LoVo (cell line): ENCODE data around the gene ROBO3.

Source experiments
- DNase-seq: peaks from one replicate; pipeline ENCODE4 v3.0.0-alpha.2; 2016; ENCODE audit warnings: low spot score

The ROBO3 gene

GRCh38 chr11:124846070-124846673 is 19.1 kb upstream of the ROBO3 start:
- no peak for DNase-seq

GRCh38 chr11:124859171-124859570 is 6.1 kb upstream of the ROBO3 start:
- no peak for DNase-seq

DNA sequence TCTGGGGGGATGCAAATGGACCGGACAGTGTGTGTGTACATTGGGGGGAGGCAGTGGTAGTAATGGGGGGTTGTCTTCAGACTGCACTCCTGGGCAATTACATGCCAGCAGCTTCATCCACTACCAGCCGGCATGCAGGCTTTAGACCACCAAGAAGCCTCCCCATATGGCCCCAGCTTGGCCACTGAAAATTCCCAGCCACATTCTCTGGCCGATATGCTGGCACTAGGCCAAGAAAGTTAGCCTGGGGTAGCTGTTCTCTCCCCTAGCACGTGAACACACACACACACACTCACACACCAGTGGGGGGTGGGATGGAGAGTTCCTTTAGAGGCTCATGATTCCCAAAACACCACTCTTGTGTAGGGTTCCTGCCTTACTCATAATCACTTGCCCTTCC is 3.6 kb upstream of the ROBO3 start:
- DNase-seq = no peak

DNA sequence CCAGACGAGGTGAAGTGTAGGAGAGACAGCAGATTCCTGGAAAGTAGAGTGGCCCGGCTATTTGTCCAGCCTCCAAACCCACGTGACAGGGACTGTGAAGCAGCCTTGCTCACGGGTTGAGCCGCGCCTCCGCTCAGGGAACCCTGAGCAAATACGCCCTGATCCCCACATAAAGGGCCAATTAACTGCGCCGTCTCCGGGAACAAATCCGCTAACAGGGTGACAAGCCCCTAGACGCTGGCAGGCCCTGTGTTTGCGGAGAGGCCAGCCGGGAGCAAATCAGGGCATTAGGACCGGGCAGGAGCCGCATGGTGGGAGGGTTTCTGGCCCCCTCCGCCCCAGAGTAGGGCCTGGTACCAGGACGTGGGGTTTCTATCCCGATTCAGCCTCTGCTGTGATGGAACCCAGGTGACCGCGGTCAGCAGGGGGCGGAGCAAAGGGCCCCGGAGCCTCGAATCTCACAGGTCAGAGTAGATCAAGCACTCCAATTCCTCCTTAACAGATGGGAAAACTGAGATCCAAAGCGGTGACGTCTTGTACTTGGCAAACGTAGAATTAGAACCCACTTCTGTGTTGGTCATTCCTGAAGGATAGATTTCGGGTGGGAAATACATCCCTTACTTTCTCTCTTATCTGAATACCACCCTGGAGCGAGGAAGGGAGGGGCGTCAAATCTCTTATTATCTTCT is 2.0 kb upstream of the ROBO3 start:
- peak; percentile 10 for DNase-seq

DNA sequence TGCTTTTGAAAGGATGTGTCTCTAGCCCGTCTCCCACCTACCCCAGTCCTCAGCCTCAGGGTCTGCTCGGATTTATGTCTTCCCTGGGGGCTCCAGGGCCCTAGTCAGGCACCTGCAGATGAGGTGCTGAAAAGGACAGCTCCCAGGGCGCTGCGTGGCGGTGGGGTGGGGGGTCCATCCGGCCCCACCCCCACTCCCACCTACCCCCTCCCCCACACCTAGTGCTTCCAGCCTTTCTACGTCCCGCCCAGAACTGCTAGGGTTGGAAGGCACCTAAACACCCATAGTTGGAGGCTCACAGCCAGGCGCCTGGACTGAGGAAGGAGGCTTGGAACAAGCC is 1.4 kb upstream of the ROBO3 start:
- no peak for DNase-seq

DNA sequence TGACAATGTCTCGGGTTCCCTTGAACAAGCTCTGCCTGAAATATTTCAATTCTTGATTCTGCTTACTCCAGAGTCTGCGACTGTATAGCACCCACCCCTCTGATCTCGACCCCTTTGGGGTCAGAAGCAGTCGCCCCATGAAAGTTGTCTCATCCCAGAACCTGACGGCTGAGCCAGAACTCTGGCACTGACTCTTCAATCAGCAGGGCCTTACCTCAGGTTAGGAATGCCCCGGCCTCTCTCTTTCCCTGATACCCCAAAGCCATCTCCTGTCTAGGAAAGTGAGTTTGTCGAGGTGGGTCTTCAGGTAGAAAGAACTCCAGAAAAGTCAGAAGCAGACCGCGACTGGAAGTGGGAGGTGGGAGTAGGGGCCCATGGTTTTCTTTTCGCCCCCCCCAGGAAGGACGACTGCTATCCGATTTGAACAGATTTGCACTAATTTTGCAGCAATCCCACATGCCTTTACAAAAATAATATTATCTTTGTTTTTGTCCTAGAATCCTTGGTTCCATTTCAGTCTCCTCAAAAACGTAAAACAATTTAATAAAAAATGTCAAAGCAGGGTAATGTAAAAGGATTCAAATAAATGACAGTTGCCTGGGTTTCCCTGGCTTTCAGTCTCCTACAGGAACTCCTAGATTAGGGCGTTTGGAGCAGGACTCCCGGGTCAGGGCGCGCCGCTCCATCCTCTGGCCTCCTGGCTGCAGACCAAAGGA is 898 bp upstream of the ROBO3 start:
- no peak for DNase-seq

DNA sequence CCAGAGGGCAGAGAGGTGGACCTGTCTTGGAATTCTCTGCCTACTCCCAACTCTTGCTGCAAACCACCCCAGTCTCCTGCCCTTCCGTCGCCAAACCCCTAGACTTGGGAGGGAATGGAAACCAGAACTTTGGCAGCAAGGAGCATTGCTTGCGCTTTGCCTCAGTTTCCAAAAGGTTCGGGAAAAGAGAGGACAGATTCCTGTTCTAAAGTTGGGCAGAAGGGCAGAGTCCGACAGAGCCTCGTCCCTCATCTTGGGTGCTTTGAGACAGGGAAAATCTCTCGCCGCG is 396 bp upstream of the ROBO3 start:
- no peak for DNase-seq

DNA sequence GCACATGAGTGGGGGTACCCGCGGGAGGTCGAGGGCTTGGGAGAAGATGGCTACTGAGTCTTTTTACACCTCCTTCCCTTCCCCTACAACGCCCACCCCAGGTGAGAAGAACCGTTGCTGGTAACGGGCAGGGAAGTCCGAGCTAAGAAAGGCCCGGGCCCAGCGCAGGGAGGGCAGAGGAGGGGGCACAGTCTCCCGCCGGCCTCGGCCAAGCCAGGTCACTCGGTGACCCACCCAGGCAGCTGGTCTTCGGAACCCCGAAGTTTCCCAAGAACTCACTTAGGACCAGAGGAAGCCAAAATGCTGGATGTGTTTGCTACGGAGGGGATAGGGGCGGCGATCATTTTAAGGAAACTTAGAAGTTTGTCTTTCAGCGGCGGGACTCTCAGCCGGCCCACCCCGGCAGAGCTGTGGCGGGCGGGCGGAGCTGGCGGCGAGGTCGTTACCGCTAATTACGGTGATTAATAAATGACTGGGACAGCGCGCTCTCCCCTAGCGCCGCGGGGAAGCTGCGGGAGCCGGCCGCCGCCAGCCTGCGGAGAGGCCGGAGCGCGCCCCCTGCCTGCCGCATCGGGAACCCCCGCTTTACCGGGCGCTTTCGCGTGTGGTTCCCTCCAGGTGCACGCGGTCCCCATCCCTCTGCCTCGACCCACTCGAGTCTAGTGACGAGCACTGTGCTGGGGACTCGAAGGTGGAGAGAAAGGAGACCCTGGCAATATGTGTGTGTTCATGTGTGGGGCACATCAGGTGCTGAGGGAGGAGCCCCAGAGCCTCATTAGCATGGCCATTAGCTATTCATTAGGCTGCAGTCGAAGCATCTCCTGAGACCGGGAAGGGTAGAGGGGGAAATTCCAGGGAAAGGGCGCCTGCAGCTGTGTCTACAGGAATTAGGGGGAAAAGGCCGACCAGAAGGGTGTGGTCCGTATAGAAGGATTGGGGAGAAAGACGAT is 945 bp downstream of the ROBO3 start:
- DNase-seq = peak; percentile 36

DNA sequence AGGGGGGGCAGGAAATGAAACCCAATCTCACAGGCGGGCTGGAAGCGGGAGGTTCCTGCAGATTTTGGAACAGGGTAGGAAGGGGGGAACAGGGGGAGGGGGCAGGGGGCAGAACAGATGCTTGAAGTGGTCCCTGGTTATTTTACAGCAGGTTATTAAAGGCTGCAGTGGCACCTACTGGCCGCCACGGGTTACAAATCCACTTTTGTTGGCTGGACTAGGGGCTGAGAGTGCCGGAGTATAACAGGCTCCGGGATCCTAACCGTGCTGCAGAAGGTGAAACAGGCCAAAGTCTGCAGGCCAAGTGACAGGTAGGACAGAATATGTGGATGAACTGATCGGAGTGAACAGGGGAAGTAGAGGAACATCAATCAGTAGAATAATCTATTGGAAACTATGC is 2.5 kb downstream of the ROBO3 start:
- no peak for DNase-seq

GRCh38 chr11:124868331-124869274 is 3.4 kb downstream of the ROBO3 start:
- DNase-seq = no peak

DNA sequence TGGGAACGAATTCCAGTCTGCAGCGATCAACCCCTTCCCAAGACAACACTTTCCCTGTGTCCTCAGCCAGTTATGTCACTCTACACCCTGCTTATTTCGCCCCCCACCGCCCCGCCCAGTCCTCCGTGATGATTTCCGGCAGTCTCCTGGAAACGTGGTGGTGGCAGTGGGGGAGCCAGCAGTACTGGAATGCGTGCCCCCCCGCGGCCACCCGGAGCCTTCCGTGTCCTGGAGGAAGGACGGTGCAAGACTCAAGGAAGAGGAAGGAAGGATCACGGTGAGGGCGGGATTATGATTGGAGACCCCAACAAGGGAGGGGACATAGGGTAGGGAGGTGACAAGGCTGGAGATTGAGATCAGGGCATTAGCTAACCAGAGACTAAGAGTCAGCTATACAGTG is 4.1 kb downstream of the ROBO3 start:
- DNase-seq = no peak

GRCh38 chr11:124869856-124870387 is 4.7 kb downstream of the ROBO3 start:
- no peak for DNase-seq

- DNase-seq = no peak
Observed at GRCh38 chr11:124870430-124870829, 5.2 kb downstream of the ROBO3 start.

- DNase-seq = no peak
Observed at GRCh38 chr11:124872280-124872679, 7.0 kb downstream of the ROBO3 start.

DNA sequence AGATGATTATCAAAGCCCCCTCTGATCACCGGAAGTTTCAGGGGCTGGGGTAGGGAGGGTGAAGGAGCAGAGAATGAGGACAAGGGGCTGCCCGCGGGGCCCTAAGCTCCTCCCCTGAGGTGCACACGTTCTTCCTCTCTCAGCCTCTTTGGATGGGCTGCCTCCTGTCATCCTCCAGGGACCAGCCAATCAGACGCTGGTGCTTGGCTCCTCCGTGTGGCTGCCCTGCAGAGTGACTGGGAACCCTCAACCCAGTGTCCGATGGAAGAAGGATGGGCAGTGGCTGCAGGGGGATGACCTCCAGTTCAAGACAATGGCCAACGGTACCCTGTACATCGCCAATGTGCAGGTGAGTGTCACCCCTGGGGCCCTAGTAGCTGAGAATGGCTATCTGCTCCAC is 7.5 kb downstream of the ROBO3 start:
- no peak for DNase-seq

DNA sequence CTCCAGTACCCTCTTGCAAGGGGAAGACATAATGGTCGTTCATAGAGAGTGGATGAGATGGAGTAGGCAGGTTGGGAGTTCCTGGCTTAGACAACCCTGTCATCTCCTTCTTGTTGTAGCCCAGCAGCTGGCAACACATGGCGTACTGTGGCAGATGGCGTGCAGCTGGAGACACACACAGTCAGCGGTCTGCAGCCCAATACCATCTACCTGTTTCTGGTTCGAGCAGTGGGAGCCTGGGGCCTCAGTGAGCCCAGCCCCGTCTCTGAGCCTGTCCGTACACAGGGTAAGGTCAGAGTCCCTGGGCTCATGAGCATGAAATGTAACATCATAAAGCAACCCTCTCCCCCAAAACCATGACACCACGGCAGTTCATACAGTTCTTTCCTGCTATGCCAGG is 8.7 kb downstream of the ROBO3 start:
- no peak for DNase-seq

DNA sequence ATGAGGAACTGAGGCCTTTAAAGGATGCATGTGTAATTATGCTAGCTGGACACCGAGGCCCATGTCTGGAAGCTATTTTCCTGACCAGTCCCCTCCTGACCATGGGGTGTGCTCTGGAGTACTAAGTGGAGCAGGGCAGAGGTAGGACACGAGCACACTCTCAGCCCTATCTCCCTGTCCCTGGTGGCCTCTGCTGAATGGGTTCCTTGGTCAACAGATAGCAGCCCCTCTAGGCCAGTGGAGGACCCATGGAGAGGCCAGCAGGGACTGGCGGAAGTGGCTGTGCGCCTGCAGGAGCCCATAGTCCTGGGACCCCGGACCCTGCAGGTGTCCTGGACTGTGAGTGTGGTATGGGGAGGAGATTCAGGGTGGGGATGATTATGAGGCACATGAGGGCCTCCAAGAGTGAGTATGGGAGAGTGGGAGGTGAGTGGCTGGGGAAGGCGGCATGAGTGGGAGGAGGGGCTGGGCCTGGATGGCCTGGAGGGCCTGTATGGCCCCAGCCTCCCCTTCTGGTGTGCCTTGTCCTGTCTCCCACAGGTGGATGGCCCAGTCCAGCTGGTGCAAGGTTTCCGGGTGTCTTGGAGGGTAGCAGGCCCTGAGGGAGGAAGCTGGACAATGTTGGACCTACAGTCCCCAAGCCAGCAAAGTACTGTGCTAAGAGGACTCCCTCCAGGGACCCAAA is 9.5 kb downstream of the ROBO3 start:
- no peak for DNase-seq

DNA sequence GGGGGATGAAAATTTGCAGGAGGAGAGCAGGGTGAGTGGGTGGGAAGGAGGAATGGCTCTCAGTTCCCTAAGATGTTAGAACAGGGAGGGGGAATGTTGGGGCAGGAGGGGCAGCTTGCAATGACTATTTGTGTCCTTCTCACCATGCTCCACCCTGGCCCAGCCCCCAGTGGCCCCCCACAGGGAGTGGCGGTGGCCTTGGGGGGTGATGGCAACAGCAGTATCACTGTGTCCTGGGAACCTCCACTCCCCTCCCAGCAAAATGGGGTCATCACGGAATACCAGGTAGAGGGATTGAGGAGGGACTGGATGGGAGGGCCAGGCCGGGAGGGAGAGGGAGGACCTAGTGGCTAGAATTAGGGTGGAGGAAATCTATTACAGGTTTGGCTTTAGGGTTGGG is 10.2 kb downstream of the ROBO3 start:
- DNase-seq = no peak

DNA sequence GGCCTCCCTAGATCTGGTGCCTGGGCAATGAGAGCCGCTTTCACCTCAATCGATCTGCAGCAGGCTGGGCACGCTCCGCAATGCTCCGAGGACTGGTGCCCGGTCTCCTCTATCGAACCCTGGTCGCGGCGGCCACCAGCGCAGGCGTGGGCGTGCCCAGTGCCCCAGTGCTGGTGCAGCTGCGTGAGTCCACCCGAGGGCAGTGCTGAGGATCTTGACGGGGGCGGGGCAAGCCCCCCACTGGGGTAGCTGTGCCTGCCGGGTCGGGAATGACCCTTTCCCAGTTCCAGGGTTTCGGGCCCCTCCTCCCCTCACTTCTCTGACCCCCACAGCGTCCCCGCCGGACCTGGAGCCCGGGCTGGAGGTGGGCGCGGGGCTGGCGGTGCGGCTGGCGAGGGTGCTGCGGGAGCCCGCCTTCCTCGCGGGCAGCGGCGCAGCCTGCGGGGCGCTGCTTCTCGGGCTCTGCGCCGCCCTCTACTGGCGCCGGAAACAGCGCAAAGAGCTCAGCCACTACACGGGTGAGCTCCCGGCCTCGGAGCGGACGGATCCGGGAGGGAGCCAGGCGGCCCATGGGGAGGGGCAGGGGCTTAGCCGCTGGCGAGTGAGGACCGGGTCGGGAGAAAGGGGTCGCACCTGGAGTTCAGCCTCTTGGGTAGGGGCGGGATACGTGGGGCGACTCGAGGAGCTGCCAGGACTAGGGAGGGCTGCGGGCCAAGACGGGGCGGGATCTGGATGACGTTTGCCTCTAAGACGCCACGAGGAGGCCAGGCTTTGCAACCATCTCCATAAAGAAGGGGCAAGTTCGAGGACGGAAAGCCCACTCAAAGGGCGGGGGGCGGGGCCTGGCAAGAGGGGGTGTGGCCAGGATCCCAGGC is 10.9 kb downstream of the ROBO3 start:
- peak; percentile 86 for DNase-seq
